ENCODE data around the gene ADAM10. TPM values are rescaled to one million over a fixed set of nuclear protein-coding genes. Genes with fewer than 3 reads are reported as not detected.
"Not testable (repeated sequence)": the region's sequence is repeated elsewhere in the genome, so short reads cannot be mapped to it uniquely, and the experiment has no call there.

ADAM10 gene
- total RNA-seq, 1 experiment from 2014 or later: 133 TPM

GRCh38 chr15:58622877-58623276 is 126.6 kb downstream of the ADAM10 start (continued):
- TF ChIP-seq ESRRA (CRISPR knock-in tag; IDR thresholded peaks at IDR 0.05; ENCODE audit: borderline replicate concordance): no peak

GRCh38 chr15:58620268-58620667 is 129.2 kb downstream of the ADAM10 start:
- Mint-ChIP-seq H3K4me1 (peaks cover 14% of the 10 kb centered on the region), H3K36me3 (peaks cover 35% of the 10 kb centered on the region), H3K9me3 (peaks cover 12% of the 10 kb centered on the region)
- H3K27me3 Mint-ChIP-seq (ENCODE audit: low read depth); DNase-seq (ENCODE audit: low spot score); POLR2A ChIA-PET; H3K27ac Mint-ChIP-seq; H3K4me3 Mint-ChIP-seq; ATAC-seq; CTCF ChIA-PET: not testable (repeated sequence)

DNA sequence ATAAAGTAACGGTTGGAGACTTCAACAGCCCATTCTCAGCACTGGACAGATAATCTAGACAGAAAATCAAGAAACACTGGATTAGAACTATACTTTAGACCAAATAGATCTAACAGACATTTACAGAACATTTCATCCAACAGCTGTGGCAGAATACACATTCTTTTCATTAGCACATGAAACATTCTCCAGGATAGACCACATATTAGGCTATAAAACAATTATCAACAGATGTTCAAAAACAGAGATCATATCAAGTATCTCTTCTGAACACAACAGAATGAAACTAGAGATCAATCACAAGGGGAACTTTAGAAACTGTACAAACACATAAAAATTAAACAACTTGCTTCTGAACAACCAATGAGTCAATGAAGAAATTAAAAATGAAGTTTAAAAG is 133.3 kb downstream of the ADAM10 start:
- TF ChIP-seq ZNF416 (CRISPR knock-in tag; IDR thresholded peaks at IDR 0.05) (no peak), ATF1 (CRISPR knock-in tag; IDR thresholded peaks at IDR 0.05) (no peak), ZNF423 (CRISPR knock-in tag; IDR thresholded peaks at IDR 0.05) (no peak), ZNF219 (CRISPR knock-in tag; IDR thresholded peaks at IDR 0.05; ENCODE audit: borderline replicate concordance) (no peak), RELA (CRISPR knock-in tag; IDR thresholded peaks at IDR 0.05; ENCODE audit: borderline replicate concordance) (no peak), NFYB (CRISPR knock-in tag; conservative IDR thresholded peaks at IDR 0.05; ENCODE audit: low read depth) (no peak), PRRX2 (CRISPR knock-in tag; IDR thresholded peaks at IDR 0.05) (no peak)
- TF ChIP-seq, protein P1, sequence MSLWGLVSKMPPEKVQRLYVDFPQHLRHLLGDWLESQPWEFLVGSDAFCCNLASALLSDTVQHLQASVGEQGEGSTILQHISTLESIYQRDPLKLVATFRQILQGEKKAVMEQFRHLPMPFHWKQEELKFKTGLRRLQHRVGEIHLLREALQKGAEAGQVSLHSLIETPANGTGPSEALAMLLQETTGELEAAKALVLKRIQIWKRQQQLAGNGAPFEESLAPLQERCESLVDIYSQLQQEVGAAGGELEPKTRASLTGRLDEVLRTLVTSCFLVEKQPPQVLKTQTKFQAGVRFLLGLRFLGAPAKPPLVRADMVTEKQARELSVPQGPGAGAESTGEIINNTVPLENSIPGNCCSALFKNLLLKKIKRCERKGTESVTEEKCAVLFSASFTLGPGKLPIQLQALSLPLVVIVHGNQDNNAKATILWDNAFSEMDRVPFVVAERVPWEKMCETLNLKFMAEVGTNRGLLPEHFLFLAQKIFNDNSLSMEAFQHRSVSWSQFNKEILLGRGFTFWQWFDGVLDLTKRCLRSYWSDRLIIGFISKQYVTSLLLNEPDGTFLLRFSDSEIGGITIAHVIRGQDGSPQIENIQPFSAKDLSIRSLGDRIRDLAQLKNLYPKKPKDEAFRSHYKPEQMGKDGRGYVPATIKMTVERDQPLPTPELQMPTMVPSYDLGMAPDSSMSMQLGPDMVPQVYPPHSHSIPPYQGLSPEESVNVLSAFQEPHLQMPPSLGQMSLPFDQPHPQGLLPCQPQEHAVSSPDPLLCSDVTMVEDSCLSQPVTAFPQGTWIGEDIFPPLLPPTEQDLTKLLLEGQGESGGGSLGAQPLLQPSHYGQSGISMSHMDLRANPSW (CRISPR knock-in tag; conservative IDR thresholded peaks at IDR 0.05; ENCODE audit: low read depth): no peak
- TF ChIP-seq, protein P2, sequence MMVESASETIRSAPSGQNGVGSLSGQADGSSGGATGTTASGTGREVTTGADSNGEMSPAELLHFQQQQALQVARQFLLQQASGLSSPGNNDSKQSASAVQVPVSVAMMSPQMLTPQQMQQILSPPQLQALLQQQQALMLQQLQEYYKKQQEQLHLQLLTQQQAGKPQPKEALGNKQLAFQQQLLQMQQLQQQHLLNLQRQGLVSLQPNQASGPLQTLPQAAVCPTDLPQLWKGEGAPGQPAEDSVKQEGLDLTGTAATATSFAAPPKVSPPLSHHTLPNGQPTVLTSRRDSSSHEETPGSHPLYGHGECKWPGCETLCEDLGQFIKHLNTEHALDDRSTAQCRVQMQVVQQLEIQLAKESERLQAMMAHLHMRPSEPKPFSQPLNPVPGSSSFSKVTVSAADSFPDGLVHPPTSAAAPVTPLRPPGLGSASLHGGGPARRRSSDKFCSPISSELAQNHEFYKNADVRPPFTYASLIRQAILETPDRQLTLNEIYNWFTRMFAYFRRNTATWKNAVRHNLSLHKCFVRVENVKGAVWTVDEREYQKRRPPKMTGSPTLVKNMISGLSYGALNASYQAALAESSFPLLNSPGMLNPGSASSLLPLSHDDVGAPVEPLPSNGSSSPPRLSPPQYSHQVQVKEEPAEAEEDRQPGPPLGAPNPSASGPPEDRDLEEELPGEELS (CRISPR knock-in tag; IDR thresholded peaks at IDR 0.05): no peak
- Mint-ChIP-seq H3K4me1 (peaks cover under 1% of the 10 kb centered on the region), H3K27ac (no peak overlapping the region; the same call in 1 of the 2 replicates), H3K9me3 (peaks cover 17% of the 10 kb centered on the region), H3K36me3 (peaks cover 36% of the 10 kb centered on the region), H3K27me3 (ENCODE audit: low read depth) (no peaks in the 10 kb centered on the region), H3K4me3 (no peak overlapping the region)
- CTCF ChIA-PET: no interaction called here
- ATAC-seq (no peak), DNase-seq (ENCODE audit: low spot score) (no peak)
- POLR2A ChIA-PET: no interaction called here

GRCh38 chr15:58611731-58612676 is 137.5 kb downstream of the ADAM10 start:
- H3K36me3 Mint-ChIP-seq: peaks cover 34% of the 10 kb centered on the region
- ChIA-PET CTCF (no interaction called here), POLR2A (no interaction called here)
- H3K27me3 Mint-ChIP-seq (ENCODE audit: low read depth): no peaks in the 10 kb centered on the region
- peak; percentile 36 for ATAC-seq
- peaks cover 12% of the 10 kb centered on the region for H3K9me3 Mint-ChIP-seq
- TF ChIP-seq TEAD1 (CRISPR knock-in tag; IDR thresholded peaks at IDR 0.05) (no peak), JAZF1 (CRISPR knock-in tag; IDR thresholded peaks at IDR 0.05) (no peak), ATF6 (CRISPR knock-in tag; IDR thresholded peaks at IDR 0.05) (no peak), SMAD3 (CRISPR knock-in tag; IDR thresholded peaks at IDR 0.05; ENCODE audit: borderline replicate concordance) (no peak), ESRRA (CRISPR knock-in tag; IDR thresholded peaks at IDR 0.05; ENCODE audit: borderline replicate concordance) (no peak), ATF2 (CRISPR knock-in tag; IDR thresholded peaks at IDR 0.05; ENCODE audit: borderline replicate concordance, low read depth) (no peak)
- no peak overlapping the region for H3K27ac Mint-ChIP-seq
- no peak overlapping the region for H3K4me3 Mint-ChIP-seq
- H3K4me1 Mint-ChIP-seq: peaks cover 6% of the 10 kb centered on the region; the same call in 1 of the 2 replicates
- DNase-seq (ENCODE audit: low spot score): no peak
